AG04450 (cell line): ENCODE results near the gene LRRC43. TPM values are rescaled to one million over a fixed set of nuclear protein-coding genes. Genes with fewer than 3 reads are reported as not detected.

ENCODE experiments used
- CTCF ChIA-PET: fragments of 300-600, 350-600 bp; formaldehyde crosslinking; extraction: SDS; loops from one replicate; lab custom pipeline; 2022; ENCODE audit warnings: antibody characterized with exemption, inconsistent platforms; lab: Charles Lee
- POLR2A ChIA-PET: fragments of 350-600 bp; formaldehyde crosslinking; extraction: SDS; loops from one replicate; lab custom pipeline; 2021; ENCODE audit warnings: antibody characterized with exemption, inconsistent platforms; lab: Yijun Ruan, JAX
- DNase-seq: peaks from one replicate; pipeline ENCODE4 v3.0.0-alpha.2; 2011; ENCODE audit warnings: low read depth, low spot score
- H3K27ac ChIP-seq: one replicate; pipeline ENCODE4 v1.5.1; 2012; ENCODE audit warnings: low read depth, low read length, control low read depth
- H3K27me3 ChIP-seq: one replicate; pipeline ENCODE4 v1.6.0; 2012; ENCODE audit warnings: low read length; ENCODE audit not compliant: control insufficient read depth, insufficient read depth
- H3K4me3 ChIP-seq: 2 replicates; pipeline ENCODE4 v1.5.1; 2011; ENCODE audit warnings: mild to moderate bottlenecking, low read depth, low read length, control low read depth
- H3K9me3 ChIP-seq: 2 replicates; pipeline ENCODE4 v1.5.1; 2012; ENCODE audit warnings: low read length; ENCODE audit not compliant: control insufficient read depth, insufficient read depth
- polyA plus RNA-seq: library from polyadenylated mRNA; depleted of rRNA; stranded (reverse); fragments of >200 nt; gene quantifications from 2 replicates; pipeline ENCODE4 v1.2.3, GENCODE V29; 2011
- TF ChIP-seq, protein P1 (sequence below): IDR thresholded peaks from 2 replicates; pipeline ENCODE4 v1.5.1; 2011; ENCODE audit warnings: low read depth, low read length, control low read depth, inconsistent platforms

LRRC43 gene
- polyA plus RNA-seq, 1 experiment: 0.27 TPM

DNA sequence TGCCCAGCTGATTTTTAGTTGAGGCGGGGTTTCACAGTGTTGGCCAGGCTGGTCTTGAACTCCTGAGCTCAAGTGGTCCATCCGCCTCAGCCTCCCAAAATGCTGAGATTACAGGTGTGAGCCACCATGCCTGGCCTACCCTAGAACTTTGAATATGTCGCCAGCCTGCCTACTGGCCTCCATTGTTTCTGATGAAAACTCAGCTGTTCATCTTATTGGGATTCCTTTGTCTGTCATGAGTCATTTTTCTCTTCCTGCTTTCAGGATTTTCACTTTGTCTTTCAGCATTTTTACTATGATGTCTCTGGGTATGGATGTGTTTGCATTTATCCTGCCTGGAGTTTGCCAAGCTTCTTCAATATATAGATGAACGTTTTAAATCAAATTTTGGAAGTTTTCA, 12.5 kb downstream of the LRRC43 start:
- Histone ChIP-seq H3K9me3 (peaks cover 8% of the 10 kb centered on the region), H3K27me3 (no peaks in the 10 kb centered on the region), H3K4me3 (no peak overlapping the region), H3K27ac (no peak overlapping the region)
- CTCF ChIA-PET: no interaction called here
- POLR2A ChIA-PET: no interaction called here
- TF ChIP-seq, protein P1, sequence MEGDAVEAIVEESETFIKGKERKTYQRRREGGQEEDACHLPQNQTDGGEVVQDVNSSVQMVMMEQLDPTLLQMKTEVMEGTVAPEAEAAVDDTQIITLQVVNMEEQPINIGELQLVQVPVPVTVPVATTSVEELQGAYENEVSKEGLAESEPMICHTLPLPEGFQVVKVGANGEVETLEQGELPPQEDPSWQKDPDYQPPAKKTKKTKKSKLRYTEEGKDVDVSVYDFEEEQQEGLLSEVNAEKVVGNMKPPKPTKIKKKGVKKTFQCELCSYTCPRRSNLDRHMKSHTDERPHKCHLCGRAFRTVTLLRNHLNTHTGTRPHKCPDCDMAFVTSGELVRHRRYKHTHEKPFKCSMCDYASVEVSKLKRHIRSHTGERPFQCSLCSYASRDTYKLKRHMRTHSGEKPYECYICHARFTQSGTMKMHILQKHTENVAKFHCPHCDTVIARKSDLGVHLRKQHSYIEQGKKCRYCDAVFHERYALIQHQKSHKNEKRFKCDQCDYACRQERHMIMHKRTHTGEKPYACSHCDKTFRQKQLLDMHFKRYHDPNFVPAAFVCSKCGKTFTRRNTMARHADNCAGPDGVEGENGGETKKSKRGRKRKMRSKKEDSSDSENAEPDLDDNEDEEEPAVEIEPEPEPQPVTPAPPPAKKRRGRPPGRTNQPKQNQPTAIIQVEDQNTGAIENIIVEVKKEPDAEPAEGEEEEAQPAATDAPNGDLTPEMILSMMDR: no peak
- DNase-seq: no peak

DNA sequence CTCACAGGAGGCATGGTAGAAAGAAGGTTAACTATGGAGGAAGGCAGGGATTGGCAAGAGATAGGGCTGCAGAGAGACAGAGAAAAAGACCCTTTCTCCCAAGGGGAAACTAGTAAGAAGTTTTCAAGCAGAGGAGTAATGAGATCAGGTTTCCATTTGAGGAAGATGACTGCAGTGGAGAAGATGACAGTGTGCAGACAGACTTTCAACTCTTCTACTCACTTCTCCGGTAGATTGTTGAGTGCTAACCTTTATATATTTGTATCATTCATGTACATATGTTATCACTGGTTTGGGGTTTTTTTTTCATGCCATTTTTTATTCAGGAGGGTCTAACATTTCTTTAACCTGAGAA, 14.7 kb downstream of the LRRC43 start:
- TF ChIP-seq, protein P1: no peak
- Histone ChIP-seq H3K27me3 (no peaks in the 10 kb centered on the region), H3K4me3 (no peak overlapping the region), H3K9me3 (peaks cover 8% of the 10 kb centered on the region), H3K27ac (peak overlapping the region; percentile 47)
- DNase-seq: no peak
- ChIA-PET CTCF (no interaction called here), POLR2A (no interaction called here)

DNA sequence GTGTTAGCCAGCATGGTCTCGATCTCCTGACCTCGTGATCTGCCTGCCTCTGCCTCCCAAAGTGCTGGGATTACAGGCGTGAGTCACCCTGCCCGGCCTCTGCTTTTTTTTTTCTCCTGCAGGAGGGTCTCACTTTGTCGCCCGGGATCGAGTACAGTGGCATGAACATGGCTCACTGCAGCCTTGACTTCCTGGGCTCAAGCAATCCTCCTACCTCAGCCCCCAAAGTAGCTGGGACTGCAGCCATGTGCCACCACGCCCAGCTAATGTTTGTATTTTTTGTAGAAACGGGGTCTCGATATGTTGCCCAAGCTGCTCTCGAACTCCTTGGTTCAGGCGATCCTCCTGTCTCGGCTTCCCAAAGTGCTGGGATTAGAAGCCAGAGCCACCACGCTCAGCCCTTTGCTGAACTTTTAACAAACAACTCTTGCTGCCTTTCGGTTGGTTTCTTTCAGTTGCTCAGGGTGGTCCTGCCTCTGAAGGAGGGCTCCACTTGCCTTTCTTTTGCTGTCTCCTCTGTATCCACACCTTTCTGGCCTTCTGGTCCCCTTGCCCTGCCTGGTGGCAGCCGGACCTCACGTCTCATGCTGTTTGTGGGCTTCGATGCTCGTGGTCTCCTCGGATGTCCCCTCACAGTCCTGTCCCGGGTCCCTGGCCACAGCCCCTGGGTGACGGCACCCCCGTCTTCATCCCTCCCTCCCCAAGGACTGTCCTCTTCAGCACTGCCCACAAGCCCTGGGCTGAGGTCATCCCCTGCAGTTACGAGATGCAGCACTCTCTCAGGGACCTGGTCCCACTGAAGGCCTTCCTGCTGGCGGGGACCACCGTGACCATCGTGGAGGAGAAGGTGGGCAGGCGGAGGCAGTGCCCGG, 16.8 kb downstream of the LRRC43 start:
- ChIA-PET POLR2A (interaction anchor here (0.6 kb wide), 1 partner anchor 12 kb away, joined by 4 read pairs; no protein-coding TSS in a partner anchor), CTCF (no interaction called here)
- TF ChIP-seq, protein P1: no peak
- peaks cover 5% of the 10 kb centered on the region for H3K27me3 ChIP-seq
- DNase-seq: no peak
- peaks cover 5% of the 10 kb centered on the region for H3K9me3 ChIP-seq
- no peak overlapping the region for H3K4me3 ChIP-seq
- H3K27ac ChIP-seq: no peak overlapping the region

DNA sequence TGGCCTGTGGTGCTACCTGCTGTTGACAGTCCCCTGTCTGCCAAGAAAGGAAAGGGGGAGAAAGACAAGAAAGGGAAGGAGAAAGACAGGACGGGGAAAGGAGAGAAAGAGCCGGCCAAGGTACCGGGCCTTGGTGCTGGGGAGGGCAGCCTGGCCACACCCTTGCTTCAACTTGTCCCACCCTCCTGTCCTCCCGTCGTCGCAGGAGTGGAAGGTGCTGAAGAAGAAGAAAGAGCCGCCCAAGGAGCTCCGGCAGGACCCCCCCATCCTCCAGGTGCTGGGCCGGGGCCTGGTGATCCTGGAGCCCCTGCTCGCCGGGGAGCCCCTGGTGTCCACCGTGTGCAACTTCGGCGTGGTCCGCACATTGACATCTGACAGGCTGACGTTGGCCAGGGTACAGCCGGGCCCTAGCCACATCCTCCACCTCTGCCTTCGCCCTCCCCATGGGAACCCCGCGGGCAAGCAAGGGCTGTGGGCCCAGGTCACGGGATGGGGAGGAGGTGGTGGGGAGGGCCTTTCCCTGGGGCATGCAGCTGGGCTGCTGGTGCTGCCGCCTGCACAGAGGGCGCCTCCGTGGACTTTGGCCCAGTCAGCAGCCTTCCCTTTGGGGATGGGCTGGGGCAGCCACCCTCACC, 17.7 kb downstream of the LRRC43 start:
- no peak for DNase-seq
- Histone ChIP-seq H3K27ac (no peak overlapping the region), H3K9me3 (no peaks in the 10 kb centered on the region; the same call in none of the 2 replicates), H3K4me3 (no peak overlapping the region), H3K27me3 (peaks cover 10% of the 10 kb centered on the region)
- TF ChIP-seq, protein P1: no peak
- POLR2A ChIA-PET: interaction anchor here (1.0 kb wide), 1 partner anchor 149 kb away, joined by 3 read pairs; no protein-coding TSS in a partner anchor
- CTCF ChIA-PET: no interaction called here

DNA sequence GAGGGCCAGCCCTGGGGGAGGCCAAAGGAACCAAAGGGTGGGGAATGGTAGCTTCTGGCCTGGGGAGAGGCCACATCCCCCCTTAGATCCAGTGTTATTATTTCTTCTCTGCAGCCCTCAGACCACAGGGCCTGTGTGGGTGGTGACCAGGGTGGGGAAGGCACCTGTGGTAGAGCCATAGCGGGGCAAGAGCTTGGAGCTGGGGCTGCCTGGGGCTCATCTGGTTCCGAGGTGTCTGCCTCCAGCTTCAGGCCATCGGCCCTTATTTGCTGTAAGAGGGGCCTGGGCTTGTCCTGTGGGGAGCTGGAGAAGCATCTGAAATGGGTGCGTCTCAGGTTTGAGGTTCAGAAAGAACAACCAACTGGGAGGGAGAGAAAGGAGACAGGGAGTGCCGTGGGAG, 18.5 kb downstream of the LRRC43 start:
- Histone ChIP-seq H3K9me3 (no peaks in the 10 kb centered on the region; the same call in 1 of the 2 replicates), H3K27ac (no peak overlapping the region), H3K4me3 (no peak overlapping the region), H3K27me3 (peaks cover 10% of the 10 kb centered on the region)
- TF ChIP-seq, protein P1: no peak
- CTCF ChIA-PET: no interaction called here
- no peak for DNase-seq
- POLR2A ChIA-PET: interaction anchor here (0.6 to 1.0 kb wide), 2 partner anchors 19 to 150 kb away, joined by 3 read pairs; partner anchors contain the start of gene LRRC43
